B cell (primary cell): ENCODE measurements around the gene C1QTNF12. TPM values are rescaled to one million over a fixed set of nuclear protein-coding genes. Genes with fewer than 3 reads are reported as not detected.

Experiments
- ATAC-seq: fragments of 200-7000 bp; cut with Tn5 transposase; one replicate; pipeline ENCODE4 v1.10.0; 2021; ENCODE audit warnings: low read depth, mild to moderate bottlenecking, moderate number of reproducible peaks, moderate library complexity
- CTCF ChIA-PET: fragments of 350-600 bp; sonication (Branson Sonifier 250); formaldehyde crosslinking; loops from one replicate; lab custom pipeline; 2021; ENCODE audit warnings: antibody characterized with exemption, inconsistent platforms; lab: Charles Lee
- POLR2A ChIA-PET: fragments of 350-600 bp; sonication (Branson Sonifier 250); formaldehyde crosslinking; loops from one replicate; lab custom pipeline; 2021; ENCODE audit warnings: antibody characterized with exemption; lab: Charles Lee
- DNase-seq: peaks from one replicate; pipeline ENCODE4 v3.0.0; 2013
- H2AFZ ChIP-seq: 2 replicates; pipeline ENCODE4 v1.6.1; 2012; ENCODE audit warnings: mild to moderate bottlenecking, low read depth, low read length; ENCODE audit not compliant: insufficient read depth, poor library complexity, severe bottlenecking
- H3K27ac ChIP-seq, 2 donors: 1 replicate in 1 of 2; 2 replicates in 1 of 2; pipeline ENCODE4 v1.5.1; 2012 to 2013; ENCODE audit warnings: low read length in 2 of 2, mild to moderate bottlenecking in 2 of 2, moderate library complexity in 1 of 2
- H3K27me3 ChIP-seq, 4 experiments: fragments of 200-600 bp in 1 of 4; sonication (generic) in 1 of 4; replicated peaks in 1 of 4; 1 replicate in 2 of 4; 2 replicates in 2 of 4; pipeline versions ENCODE4 v1.6.1 to v1.7.0; 2013 to 2016; ENCODE audit warnings: low read length in 3 of 4, mild to moderate bottlenecking in 2 of 4, mixed read lengths in 1 of 4, moderate library complexity in 1 of 4; ENCODE audit not compliant: insufficient read depth in 4 of 4, control insufficient read depth in 3 of 4; ENCODE audit errors: control extremely low read depth in 1 of 4
- H3K36me3 ChIP-seq, 2 experiments: replicated peaks in 1 of 2; 1 replicate in 1 of 2; 2 replicates in 1 of 2; pipeline versions ENCODE4 v1.6.1 to v1.7.1; 2013; ENCODE audit warnings: low read length in 1 of 2; ENCODE audit not compliant: insufficient read depth in 2 of 2, control insufficient read depth in 1 of 2; ENCODE audit errors: control extremely low read depth in 1 of 2, extremely low read depth in 1 of 2
- H3K4me1 ChIP-seq, 2 donors: fragments of 200-600 bp in 1 of 2; sonication (generic) in 1 of 2; 1 replicate in 1 of 2; 2 replicates in 1 of 2; pipeline versions ENCODE4 v1.5.1 to v1.6.1; 2013 to 2017; ENCODE audit warnings: low read length in 2 of 2; ENCODE audit not compliant: control insufficient read depth in 2 of 2, insufficient read depth in 2 of 2
- H3K4me2 ChIP-seq: replicated peaks from 2 replicates; pipeline ENCODE3; 2012; ENCODE audit warnings: mild to moderate bottlenecking, low read depth, low read length; ENCODE audit not compliant: poor library complexity, severe bottlenecking
- H3K4me3 ChIP-seq, 5 experiments: fragments of 200-600 bp in 1 of 5; sonication (generic) in 1 of 5; 1 replicate in 3 of 5; 2 replicates in 2 of 5; pipeline versions ENCODE4 v1.5.1 to v1.7.0; 2011 to 2016; ENCODE audit warnings: low read length in 4 of 5, mild to moderate bottlenecking in 4 of 5, low read depth in 2 of 5, control low read depth in 1 of 5, moderate library complexity in 1 of 5; ENCODE audit not compliant: insufficient read depth in 1 of 5; ENCODE audit errors: control extremely low read depth in 1 of 5, extremely low read depth in 1 of 5
- H3K79me2 ChIP-seq: fragments of 200-600 bp; sonication (generic); one replicate; pipeline ENCODE4 v1.6.0; 2016; ENCODE audit warnings: low read length; ENCODE audit not compliant: control insufficient read depth, insufficient read depth
- H3K9ac ChIP-seq: fragments of 200-600 bp; sonication (generic); 2 replicates; pipeline ENCODE4 v1.6.1; 2017; ENCODE audit warnings: mild to moderate bottlenecking, low read length, moderate library complexity
- H3K9me3 ChIP-seq, 3 donors: one replicate each; pipeline versions ENCODE4 v1.6.1 to v1.7.1; 2013; ENCODE audit warnings: low read length in 2 of 3; ENCODE audit not compliant: control insufficient read depth in 2 of 3, insufficient read depth in 1 of 3; ENCODE audit errors: control extremely low read depth in 1 of 3
- H4K20me1 ChIP-seq: 2 replicates; pipeline ENCODE4 v1.6.0; 2012; ENCODE audit warnings: mild to moderate bottlenecking, low read length; ENCODE audit not compliant: insufficient read depth, control insufficient read depth, poor library complexity, severe bottlenecking
- H3K27ac Mint-ChIP-seq: one replicate; pipeline ENCODE4 v1.8.0; 2021; ENCODE audit warnings: mixed read lengths
- H3K27me3 Mint-ChIP-seq: one replicate; pipeline ENCODE4 v1.8.0; 2021; ENCODE audit warnings: mixed read lengths
- H3K4me1 Mint-ChIP-seq: one replicate; pipeline ENCODE4 v1.8.0; 2021; ENCODE audit warnings: mixed read lengths
- H3K4me3 Mint-ChIP-seq: one replicate; pipeline ENCODE4 v1.8.0; 2021; ENCODE audit warnings: mixed read lengths
- H3K9me3 Mint-ChIP-seq: one replicate; pipeline ENCODE4 v1.8.0; 2022; ENCODE audit warnings: mixed read lengths; ENCODE audit not compliant: insufficient read depth
- EZH2 ChIP-seq: IDR thresholded peaks from 2 replicates; pipeline ENCODE4 v1.6.1; 2012; ENCODE audit warnings: borderline replicate concordance, low read depth, mild to moderate bottlenecking, moderate library complexity, low read length; ENCODE audit not compliant: insufficient read depth, poor library complexity, severe bottlenecking
- WGBS: methylation state at CpG from one replicate; pipeline ENCODE4 v1.1.5; 2013; ENCODE audit warnings: missing lambda C conversion rate; ENCODE audit not compliant: insufficient coverage; 5-methylcytosine and 5-hydroxymethylcytosine counted together
- intact Hi-C: fragments of 100-400 bp; cut with micrococcal nuclease; formaldehyde crosslinking; loops from one replicate; pipeline ENCODE4 v1.10.0; 2022
- polyA plus RNA-seq: library from polyadenylated mRNA; depleted of rRNA; stranded (reverse); fragments of >200 nt; gene quantifications from 2 replicates; pipeline ENCODE4 v1.2.3, GENCODE V29; 2012
- total RNA-seq, 2 donors: library from RNA; stranded (reverse); fragments of 120-200 nt in 1 of 2; gene quantifications; 1 replicate in 1 of 2; 2 replicates in 1 of 2; pipeline versions ENCODE4 v1.2.3 to v1.2.4, GENCODE V29; 2013 to 2022
- TF ChIP-seq, protein P1 (sequence below): fragments of 200-600 bp; IDR thresholded peaks from one replicate; pipeline ENCODE4 v1.8.0; 2022; ENCODE audit warnings: antibody characterized with exemption, mild to moderate bottlenecking

The C1QTNF12 gene
- total and polyA plus RNA-seq, 2 donors (not counting 1 experiment from before 2014, with no cell fraction given) = 1.2 to 3.2 TPM

DNA sequence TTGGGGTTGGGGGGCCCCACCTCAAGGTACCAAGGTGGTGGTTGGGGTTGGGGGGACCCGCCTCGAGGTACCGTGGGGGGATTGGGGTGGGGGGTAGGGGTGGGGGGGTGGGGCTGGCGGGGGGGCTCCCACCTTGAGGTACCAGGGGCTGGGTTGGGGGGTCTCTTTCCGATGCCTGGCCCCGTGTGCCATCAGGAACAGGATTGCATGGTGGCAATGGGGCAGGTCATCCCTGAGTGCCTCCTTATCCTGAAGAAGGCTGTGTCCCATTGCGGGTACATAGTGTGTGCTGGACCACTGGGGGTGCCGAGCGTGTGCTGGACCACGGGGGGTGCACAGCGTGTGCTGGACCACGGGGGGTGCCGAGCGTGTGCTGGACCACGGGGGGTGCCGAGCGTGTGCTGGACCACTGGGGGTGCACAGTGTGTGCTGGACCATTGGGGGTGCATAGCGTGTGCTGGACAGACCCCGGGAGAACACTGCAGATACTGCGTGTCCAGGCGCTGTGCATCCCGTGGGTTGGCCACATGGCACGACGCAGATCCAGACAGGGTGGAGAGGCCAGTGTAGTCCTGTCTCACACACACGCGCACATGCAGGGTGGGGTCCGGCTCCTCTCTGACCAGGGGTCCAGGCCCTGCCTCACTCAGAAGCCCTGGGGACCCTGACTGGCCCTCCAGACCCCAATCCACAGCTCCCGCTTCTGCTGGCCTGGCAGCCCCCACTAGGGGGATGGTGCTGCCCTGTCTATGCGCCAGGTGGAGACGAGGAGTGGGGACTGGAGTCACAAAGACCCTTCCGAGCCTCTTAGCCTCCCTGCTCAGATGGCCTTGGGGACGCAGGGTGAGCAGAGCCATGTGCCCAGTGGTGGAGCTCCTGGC is 37.9 kb upstream of the C1QTNF12 start:
- no peak for DNase-seq
- H3K4me2 ChIP-seq = no peak overlapping the region
- no peaks in the 10 kb centered on the region for H4K20me1 ChIP-seq
- Mint-ChIP-seq H3K4me3 (no peak overlapping the region), H3K4me1 (peaks cover 3% of the 10 kb centered on the region), H3K27me3 (no peaks in the 10 kb centered on the region), H3K9me3 (no peaks in the 10 kb centered on the region), H3K27ac (no peak overlapping the region)
- no peak overlapping the region for H3K4me3 ChIP-seq
- H2AFZ ChIP-seq = no peak overlapping the region
- H3K27ac ChIP-seq = no peak overlapping the region
- POLR2A ChIA-PET = no interaction called here
- no peaks in the 10 kb centered on the region for H3K79me2 ChIP-seq
- no peak for ATAC-seq
- 92% methylated on average over 28 of the region's 32 CpGs for WGBS
- no peak overlapping the region for H3K9ac ChIP-seq
- no peak for TF ChIP-seq EZH2
- TF ChIP-seq, protein P1, sequence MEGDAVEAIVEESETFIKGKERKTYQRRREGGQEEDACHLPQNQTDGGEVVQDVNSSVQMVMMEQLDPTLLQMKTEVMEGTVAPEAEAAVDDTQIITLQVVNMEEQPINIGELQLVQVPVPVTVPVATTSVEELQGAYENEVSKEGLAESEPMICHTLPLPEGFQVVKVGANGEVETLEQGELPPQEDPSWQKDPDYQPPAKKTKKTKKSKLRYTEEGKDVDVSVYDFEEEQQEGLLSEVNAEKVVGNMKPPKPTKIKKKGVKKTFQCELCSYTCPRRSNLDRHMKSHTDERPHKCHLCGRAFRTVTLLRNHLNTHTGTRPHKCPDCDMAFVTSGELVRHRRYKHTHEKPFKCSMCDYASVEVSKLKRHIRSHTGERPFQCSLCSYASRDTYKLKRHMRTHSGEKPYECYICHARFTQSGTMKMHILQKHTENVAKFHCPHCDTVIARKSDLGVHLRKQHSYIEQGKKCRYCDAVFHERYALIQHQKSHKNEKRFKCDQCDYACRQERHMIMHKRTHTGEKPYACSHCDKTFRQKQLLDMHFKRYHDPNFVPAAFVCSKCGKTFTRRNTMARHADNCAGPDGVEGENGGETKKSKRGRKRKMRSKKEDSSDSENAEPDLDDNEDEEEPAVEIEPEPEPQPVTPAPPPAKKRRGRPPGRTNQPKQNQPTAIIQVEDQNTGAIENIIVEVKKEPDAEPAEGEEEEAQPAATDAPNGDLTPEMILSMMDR = no peak
- peaks cover 0 to 3% of the 10 kb centered on the region in 2 donors for H3K4me1 ChIP-seq
- no peaks in the 10 kb centered on the region for H3K27me3 ChIP-seq
- H3K9me3 ChIP-seq = no peaks in the 10 kb centered on the region
- CTCF ChIA-PET = no interaction called here
- H3K36me3 ChIP-seq = no peaks in the 10 kb centered on the region
- intact Hi-C loops = no loop called here

DNA sequence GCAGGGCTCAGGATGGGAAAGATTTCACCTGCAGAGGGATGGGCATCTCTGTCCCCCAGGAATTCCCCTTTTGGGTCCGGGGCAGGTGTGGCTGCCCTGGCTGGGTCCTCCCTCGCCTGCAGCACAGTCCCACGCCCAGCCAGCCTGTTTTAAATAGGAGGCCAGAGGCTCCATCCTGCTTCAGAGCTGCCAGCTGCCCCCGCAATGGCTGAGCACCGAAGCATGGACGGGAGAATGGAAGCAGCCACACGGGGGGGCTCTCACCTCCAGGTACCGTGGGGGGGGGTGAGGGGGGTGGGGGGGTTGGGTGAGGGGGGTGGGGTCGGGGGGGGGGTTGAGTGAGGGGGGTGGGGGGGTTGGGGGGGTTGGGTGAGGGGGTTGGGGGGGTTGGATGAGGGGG is 37.3 kb upstream of the C1QTNF12 start:
- 10% methylated on average over 3 of the region's 9 CpGs for WGBS
- no peak for DNase-seq
- H3K4me1 Mint-ChIP-seq = peaks cover 3% of the 10 kb centered on the region
- Histone ChIP-seq H3K4me3 (no peak overlapping the region), H3K4me1 (peaks cover 0 to 3% of the 10 kb centered on the region in 2 donors), H3K9ac (no peak overlapping the region), H2AFZ (no peak overlapping the region), H4K20me1 (no peaks in the 10 kb centered on the region), H3K79me2 (no peaks in the 10 kb centered on the region), H3K4me2 (no peak overlapping the region), H3K9me3 (no peaks in the 10 kb centered on the region), H3K27me3 (no peaks in the 10 kb centered on the region), H3K27ac (no peak overlapping the region), H3K36me3 (no peaks in the 10 kb centered on the region)
- H3K27me3 Mint-ChIP-seq = no peaks in the 10 kb centered on the region
- TF ChIP-seq EZH2 = no peak
- TF ChIP-seq, protein P1 = no peak
- POLR2A ChIA-PET = no interaction called here
- H3K4me3 Mint-ChIP-seq = no peak overlapping the region
- intact Hi-C loops = no loop called here
- CTCF ChIA-PET = interaction anchor here (1.8 kb wide), 1 partner anchor 8 kb away, joined by 3 read pairs; no protein-coding TSS in a partner anchor
- no peaks in the 10 kb centered on the region for H3K9me3 Mint-ChIP-seq
- no peak overlapping the region for H3K27ac Mint-ChIP-seq
- no peak for ATAC-seq
